ENCODE data around the gene PTGDR2.

Gene PTGDR2

DNA sequence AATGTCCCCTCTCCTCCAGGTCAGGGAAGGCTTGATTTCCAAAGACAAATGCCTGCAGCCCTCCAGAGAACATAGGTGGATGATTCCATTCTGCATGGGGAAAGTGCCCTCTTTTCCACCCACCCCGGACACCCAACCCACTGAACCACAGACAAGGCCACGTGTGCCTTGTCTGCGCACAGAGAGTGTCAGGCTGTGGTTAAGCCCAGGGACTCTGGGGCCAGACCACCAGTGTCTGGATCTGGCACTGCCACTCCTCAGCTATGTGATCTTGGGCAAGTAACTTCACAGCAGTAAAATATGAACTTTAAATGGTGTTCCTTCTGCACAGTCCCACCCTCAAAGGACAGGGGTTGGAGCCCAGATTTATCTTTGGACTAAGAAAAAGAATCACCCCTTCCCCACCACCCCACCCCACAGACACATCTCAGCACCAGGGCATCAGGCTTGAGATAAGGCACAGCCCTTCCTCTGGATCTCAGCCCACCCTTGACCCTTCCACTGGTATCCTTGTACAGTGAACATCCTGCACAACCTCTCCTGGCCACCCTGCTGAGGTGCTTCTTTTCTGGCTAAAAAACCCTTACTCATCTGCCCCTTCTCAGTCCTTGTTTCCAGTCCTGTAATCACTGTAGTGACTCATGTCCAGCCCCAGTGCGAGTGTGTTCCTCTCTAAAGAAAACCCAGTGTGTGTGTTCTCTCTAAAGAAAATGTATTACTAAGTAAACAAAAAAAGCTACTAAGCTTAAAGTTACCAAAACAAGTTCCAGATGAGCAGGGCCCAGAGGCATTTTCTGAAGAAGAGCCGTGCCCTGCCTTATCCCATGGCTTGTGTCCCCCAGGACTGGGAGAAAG lies 1.9 kb upstream of the PTGDR2 start:
- no peak for DNase-seq

DNA sequence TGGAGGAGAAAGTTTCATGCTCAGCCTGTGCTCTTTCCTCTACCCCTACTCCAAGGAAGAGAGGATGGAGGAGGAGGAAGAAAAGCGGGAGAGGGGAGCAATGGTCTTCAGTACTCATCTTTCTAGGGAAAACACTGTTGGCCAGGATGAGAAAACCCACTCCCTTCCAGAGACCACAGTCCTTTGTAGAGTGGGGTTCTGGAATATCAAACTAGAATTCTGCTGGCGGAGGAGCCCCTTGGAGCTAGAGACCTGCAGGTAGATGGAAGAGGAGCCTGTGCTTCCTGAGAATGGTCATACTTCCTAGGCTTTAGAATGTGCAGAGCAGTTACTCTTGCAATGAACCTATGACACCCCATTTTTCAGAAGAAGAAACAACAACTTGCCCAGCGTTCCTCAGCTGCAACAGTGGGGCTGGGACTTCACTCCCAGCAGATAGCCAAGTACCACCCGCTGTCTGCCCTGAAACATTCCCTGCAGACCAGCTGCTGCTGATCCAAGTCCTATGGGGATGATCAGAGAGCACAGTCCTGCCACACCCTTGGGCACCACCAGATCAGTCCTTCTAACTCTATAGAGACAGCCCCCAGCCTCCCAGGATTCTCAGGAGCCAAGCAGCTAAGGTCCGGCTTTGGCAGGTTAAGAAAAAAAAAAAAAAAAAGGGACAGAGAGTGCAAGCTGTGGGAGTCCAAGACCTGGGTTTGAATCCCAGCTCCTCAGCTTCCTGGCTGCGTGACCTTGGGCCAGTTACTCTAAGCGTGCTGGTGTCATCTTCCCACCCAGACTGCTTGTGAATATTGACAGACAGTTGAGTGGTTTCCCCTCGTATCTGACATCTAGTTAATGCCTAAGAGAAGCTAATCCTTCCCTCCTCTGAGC lies 664 bp downstream of the PTGDR2 start:
- no peak for DNase-seq

DNA sequence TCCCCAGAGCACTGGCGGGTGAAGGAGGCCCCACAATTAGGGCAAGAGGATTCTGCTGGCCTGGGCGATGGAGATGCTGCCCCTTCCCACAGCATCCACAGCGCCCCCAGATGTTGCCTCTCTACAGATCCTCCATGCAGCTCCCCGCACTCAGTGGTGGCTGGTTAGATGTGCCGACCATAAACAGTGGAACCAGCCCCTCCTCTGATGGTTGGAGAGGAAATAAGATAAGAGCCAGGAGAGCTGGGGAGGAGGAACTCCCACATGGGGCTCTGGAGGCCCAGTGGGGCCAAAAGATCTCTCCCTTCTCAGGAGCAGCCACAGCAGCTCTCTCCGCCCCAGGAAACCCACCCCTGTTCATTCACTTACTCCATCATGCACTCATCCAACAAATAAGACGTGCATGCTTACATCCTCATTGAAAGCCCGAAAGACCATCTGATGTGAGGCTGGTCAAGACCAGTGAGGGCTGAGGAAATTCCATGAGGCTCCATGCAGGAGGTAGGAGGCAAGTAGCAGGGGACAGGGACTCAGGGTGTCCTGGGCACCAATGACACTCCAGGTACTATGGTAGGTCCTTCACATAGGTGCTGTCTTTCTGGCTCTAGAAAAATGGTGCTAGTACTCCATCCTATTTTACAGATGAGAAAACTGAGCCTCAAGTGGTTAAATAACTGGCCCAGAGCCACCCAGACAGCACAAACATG lies 1.5 kb downstream of the PTGDR2 start:
- DNase-seq: no peak

DNA sequence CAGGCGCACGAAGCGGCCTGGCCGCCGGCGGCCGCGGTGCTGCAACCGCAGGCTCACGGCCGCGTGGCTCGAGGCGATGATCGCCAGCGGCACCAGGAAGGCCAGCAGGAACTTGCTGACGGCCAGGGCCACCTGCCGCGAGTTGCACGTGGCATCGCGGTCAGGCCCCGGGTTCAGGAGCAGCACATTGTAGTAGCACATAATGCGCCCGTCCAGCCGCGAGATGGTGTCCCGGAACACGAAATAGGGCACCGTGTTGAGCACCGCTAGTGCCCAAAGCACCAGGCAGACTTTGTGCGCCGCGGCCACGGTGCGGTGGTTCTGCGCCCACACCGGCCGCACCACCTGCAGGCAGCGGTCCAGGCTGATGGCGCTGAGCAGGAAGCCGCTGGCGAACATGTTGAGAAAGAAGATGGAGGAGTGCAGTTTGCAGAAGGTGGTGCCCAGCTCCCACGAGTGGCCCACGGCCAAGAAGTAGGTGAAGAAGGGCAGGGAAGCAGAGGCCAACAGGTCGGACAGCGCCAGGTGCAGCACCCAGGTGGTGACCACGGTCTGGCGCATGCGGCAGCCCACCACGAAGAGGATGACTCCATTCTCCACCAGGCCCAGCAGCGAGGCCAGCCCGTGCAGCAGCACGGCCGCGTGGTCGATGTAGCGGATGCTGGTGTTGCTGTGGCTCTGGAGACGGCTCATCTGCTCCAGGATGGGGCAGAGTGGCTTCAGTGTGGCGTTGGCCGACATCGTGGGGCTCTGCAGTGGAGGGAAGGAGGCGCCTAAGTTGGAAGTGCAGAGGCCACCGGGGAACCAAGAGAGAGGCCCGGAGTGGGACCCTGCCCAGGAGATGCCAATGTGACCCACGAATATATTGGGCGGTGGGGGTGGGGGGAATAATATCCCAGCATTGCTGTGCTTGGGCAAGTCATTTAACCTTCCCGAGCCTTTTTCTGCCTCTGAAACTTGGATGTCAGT lies 2.5 kb downstream of the PTGDR2 start:
- DNase-seq: no peak

DNA sequence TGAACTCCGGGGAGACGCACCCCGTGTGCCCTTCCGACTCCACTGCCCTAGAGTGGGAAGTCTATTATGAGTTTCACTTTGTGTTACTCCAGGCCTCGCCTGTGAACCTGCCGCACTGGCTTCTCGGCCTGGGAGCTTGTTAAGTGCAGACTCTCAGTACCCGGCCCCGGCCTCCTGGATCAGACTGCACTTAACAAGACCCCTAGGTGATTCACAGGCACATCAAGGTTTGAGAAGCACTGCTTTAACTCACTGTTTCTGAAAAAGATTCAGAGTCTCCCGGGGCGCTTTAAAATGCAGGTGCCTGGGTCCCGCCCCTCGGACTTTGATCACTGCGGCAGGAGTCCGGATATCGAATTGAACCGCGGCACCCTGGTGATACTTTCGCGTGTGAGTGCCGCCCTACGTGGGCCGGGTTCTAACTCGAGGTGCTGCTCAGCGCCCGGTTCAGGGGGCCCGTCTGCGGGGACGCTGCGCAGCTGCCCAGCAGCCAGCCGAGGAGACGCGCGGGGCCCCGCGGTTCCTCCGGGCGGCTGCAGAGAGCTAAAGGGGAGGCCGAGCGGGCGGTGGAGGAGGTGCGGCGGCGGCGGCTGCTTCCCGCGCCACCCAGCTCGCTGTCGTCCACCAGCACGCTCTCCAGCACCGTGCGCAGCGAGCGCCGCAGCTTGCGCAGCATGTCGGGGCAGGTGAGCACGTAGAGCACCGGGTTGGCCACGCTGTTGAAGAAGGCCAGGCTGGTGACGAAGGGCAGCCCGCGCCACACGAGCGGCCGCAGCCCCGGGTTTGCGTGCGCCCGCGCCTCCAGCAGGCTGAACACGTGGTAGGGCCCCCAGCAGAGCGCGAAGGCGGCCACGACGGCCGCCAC lies 3.4 kb downstream of the PTGDR2 start:
- DNase-seq: no peak

DNA sequence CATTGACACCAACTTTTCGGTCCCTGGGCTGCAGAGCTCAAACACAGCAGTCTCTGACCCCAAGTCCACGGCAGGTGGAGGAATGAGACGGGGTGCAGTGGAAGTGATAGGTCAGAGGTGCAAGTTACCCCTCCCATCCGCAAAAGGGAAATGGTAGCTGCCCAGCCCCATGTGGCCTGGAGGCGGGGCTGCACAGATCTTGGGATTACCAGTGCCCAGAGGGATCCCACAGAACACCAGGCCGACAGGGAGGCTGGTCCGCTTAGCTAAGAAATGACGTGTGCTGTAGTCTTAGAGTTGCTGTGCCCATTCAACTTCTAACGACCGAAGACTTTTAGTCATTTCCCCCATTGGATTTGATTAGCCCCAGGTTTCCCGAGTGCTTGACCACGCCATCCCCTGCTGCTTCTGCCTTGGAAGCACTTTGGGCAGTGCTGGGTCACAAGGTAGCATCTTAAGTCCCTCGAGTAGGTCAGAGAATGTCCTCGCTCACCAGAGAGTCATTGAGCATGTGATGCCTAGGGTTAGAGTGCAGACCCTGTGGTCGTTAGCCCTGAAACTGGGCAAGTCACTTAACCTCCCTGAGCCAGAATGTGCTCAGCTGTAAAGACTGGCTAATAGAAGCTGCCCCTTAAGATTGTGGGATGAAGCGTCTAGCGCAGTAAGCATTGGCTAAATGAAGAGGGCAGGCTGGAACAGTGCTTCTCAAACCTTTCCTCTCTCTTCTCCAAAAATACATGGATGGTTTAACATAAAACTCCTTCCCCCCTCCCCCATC lies 4.2 kb downstream of the PTGDR2 start:
- no peak for DNase-seq

DNA sequence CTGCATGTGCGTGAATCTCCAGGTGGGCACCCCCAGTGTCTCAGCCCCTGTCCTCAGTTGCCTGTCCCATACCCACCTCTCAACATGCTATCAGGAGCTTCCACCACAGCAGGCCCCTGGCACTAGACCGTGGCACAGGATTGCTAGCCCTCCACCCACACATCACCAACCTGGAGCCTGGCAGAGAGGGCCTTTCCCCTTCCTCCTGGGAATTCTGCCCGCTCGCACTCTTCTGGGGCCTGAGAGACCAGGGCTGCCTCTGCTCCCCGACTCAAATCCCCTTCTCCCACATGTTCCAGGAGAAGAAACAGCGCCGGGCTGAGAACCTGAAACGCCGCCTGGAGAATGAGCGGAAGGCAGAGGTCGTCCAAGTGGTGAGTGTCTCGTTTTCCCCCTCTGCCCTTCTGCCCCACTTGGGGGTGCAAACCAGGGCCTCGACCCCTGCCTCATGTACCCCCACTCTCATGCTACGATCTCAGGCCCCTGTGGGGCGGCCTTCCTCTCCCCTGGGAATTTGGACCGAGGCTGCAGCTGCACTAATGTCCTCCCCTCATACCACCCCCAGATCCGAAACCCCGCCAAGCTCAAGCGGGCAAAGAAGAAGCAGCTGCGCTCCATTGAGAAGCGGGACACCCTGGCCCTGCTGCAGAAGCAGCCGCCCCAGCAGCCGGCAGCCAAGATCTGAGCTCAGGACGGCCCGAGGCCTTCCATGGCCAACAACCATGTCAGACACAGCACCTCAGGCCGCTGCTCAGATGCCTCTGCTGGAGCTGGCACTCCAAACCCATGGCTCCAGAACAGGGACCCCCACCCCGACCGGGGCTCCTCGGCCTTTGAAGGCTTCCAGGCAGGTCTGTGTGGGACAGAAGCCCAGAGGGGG lies 5.9 kb downstream of the PTGDR2 start:
- DNase-seq: no peak

DNA sequence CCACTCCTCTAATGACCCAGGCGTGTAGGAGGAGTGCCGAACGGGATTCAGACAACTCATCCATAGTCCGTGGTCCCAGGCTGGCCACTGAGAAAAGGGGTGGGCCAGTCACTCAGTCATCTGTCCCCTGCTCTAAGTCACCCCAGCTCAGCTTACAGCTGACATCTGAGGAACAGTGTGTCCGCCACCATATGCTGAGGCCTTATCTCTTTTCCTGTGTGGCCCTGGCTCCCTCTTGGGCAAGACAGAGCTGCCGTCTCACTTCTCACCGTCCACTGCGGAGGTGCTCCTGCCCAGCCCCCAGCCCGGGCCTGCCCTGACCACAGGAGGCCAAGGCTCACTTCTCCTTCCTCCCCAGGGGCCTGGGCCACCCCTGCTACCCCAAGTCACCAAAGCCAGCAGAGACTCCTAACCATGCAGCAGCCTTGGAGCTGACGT lies 7.0 kb downstream of the PTGDR2 start:
- no peak for DNase-seq

DNA sequence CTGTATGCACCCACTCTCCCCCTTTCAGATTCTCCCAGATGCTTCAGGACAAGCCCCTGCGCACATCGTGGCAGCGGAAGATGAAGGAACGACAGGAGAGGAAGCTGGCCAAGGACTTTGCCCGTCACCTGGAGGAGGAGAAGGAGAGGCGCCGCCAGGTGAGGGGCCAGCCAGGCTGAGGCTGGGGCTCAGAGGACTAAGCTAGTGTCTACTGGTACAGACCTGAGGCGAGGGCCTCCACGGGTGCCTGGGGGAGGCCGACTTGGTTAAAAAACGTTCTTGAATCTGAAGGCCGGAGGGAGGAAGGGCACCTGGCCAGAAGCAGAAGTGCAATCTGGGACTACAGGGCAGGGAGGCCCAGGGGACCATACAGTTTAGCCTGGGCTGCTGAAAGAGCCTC lies 7.9 kb downstream of the PTGDR2 start:
- no peak for DNase-seq

DNA sequence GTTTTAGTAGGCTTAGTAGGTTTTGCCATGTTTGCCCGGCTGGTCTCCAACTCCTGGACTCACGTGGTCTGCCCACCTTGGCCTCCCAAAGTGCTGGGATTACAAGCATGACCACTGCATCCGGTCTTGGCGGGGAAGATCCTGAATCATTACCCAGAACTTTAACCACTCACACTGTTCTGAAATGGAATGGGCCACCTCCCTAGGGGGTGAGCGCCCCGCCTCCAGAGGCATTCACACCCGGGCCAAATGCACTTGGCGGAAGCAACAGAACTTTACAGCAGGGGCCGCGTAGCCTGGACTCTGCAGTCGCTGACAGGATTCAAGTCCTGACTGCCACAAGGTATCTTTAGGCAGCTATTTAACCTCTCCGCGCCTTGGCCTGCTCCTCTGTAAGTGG lies 8.5 kb downstream of the PTGDR2 start:
- no peak for DNase-seq

DNA sequence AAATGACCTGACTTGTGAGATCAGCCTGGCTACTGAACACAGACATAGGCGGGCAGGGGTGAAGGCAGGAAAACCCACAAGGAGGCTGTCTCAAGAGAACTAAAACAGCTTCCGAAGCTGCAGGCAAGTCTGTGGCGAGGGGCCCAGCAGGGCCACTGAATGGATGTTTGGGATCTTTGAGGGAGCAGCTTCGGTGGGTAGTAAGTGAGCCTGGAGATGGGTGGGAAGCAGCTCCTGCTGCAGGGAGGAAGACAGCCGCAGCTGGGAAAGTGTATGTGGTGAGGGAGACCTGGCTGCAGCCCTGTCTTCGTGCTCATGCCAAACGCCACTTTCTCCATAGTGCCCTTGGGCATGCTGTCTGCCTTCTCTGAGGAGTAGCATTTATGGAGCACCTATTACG lies 10.4 kb downstream of the PTGDR2 start:
- DNase-seq: no peak

DNA sequence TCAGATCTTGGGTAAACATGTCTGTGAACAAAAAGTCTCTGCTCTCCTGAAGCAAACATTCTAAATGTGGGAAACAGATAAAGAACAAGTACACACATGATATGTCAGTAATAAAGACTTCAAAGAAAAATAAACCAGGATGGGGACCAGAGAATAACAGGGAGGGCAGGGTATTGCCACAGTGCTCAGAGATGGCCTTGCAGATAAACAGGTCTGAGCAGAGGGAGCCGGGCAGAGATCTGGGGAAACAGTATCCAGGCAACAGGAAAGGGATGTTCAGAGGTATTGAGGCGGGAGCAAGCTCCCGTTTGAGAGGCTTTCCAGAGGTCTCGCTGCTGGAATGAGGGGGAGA lies 10.9 kb downstream of the PTGDR2 start:
- DNase-seq: no peak

DNA sequence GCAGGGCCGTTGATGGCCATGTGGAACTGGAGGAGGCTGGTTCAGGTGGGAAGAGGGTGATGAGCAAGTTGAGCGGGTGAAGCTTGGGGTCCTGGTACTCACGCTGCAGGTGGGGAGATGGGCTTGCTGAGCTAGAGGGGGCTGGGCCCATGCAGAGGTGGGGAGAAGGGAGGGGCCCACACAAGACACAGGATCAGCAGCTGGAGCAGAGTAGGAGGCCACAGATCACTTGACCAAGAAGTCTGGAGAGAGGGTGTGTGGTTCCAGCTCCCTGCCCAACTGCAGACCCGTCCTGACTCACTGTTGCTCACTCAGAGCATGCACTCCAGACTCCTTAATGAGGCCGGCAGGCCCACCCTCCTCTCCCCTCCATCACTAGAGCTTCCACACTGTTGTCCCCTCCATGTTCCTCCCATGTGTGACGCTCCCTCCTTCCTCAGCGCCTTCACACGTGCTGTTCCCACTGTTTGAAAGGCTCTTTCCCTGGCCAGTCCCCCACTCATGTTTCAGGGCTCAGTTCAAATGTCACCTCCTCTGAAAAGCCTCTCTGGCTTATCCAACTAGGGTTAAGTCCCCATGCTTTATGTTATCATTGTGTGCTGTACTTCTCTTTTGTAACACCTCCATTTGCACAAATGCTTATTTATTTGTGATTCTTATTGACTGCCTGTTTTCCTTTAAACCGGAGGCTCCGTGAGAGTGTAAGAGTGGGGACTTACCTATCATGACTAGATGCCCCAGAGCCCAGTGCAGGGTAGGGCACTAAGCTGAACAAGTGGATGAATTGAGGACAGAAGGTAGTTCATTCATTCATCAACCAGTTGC lies 11.5 kb downstream of the PTGDR2 start:
- DNase-seq: no peak

DNA sequence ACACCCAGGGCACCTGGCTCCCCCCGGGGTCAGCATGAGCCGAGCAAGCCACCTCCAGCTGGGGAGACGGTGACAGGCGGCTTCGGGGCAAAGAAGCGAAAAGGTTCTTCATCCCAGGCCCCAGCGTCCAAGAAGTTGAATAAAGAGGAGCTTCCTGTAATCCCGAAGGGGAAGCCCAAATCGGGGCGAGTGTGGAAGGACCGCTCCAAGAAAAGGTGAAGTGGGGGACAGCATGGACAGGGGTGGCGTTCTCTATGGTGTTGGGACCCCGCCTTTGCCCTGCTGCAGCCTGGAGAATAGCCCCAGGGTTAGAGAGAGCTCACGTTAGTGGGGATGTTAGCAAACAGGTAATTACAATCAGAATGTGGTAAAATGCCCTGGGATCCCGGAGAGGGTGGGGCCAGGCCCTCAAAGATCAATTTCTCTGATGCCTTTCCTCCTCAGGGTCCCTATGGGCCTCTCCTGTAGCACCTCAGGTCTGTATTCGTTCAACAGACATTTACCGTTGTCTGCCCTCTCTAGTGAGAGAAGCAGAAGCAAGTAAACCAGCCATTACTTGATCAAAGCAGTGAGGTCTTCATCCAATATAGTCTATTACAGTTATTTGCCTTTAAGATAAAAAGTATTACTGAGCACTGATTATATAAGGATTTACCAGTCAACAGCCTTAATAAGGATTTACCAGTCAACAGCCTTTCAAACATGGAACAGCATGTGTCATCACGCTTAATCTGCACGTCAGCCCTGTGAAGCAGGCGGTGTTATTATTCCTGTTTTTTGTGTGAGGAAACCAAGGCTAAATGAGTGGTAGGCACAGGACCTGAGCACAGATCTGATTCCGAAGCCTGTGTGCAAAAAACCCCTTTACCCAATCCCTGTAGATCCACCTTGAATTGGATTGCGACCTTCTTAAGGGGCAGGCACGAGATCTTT lies 12.8 kb downstream of the PTGDR2 start:
- DNase-seq: no peak

DNA sequence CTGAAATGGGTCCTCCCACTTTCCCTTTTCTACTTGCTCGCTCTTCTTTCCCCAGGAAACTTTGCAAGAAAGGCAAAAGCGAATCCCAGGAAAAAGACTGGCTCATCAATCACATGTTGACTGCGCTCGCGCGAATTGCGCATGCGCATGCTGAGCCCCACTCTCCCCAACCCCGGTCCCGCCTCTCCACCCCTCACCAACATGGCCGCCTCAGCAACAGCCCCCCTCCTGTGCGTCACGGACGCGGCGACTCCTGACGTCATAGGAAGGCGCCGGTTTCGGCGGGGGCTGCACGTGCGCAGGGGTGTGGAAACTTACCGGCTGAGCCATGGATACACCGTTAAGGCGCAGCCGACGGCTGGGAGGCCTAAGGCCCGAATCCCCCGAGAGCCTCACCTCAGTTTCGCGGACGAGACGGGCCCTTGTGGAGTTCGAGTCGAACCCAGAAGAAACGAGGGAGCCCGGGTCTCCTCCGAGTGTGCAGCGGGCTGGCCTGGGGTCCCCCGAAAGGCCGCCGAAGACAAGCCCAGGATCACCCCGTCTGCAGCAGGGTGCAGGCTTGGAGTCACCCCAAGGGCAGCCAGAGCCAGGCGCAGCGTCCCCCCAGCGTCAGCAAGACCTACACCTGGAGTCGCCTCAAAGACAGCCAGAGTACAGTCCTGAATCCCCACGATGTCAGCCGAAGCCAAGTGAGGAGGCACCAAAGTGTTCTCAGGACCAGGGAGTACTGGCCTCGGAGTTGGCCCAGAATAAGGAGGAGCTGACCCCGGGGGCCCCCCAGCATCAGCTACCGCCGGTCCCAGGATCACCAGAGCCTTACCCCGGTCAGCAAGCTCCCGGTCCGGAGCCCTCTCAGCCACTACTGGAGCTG lies 13.7 kb downstream of the PTGDR2 start, which contains the start of gene CCDC86:
TSS of gene CCDC86 (plus strand) at position 317 of the 871 bp plus-strand sequence. CDS start at position 329, 12 bp downstream.
- DNase-seq: peak; percentile 96

Data from stimulated activated naive CD4-positive, alpha-beta T cell treated with Interleukin-2 at 50 U/mL for 16 hours (primary cell).